Liver (tissue), 3 donors: ENCODE measurements around the gene TFR2.
A peak's percentile ranks its signal among the peaks of the same experiment; 100 is the strongest.

Source experiments
- RXRA ChIP-seq, 2 donors: IDR thresholded peaks; 2 replicates each; pipeline ENCODE4 v1.6.1; 2017 to 2018; ENCODE audit warnings: antibody characterized with exemption in 2 of 2, mild to moderate bottlenecking in 1 of 2
- SP1 ChIP-seq: IDR thresholded peaks from 2 replicates; pipeline ENCODE4 v1.6.1; 2018; ENCODE audit warnings: antibody characterized with exemption, mild to moderate bottlenecking
- YY1 ChIP-seq: IDR thresholded peaks from 2 replicates; pipeline ENCODE4 v1.6.1; 2016; ENCODE audit warnings: antibody characterized with exemption, mild to moderate bottlenecking
- TF ChIP-seq, protein P1 (sequence below): fragments of 150-350 bp; IDR thresholded peaks from 2 replicates; pipeline ENCODE4 v1.5.1; 2017; ENCODE audit warnings: improper control_type of control experiment, low read depth, low read length; ENCODE audit not compliant: missing input control
- TF ChIP-seq, protein P2 (sequence below): IDR thresholded peaks from 2 replicates; pipeline ENCODE4 v1.6.1; 2016; ENCODE audit warnings: antibody characterized with exemption, mild to moderate bottlenecking
- TF ChIP-seq, protein P3 (sequence below): IDR thresholded peaks from 2 replicates; pipeline ENCODE4 v1.6.1; 2016; ENCODE audit warnings: antibody characterized with exemption
- donor health status: healthy.
- donor health status: healthy.

DNA sequence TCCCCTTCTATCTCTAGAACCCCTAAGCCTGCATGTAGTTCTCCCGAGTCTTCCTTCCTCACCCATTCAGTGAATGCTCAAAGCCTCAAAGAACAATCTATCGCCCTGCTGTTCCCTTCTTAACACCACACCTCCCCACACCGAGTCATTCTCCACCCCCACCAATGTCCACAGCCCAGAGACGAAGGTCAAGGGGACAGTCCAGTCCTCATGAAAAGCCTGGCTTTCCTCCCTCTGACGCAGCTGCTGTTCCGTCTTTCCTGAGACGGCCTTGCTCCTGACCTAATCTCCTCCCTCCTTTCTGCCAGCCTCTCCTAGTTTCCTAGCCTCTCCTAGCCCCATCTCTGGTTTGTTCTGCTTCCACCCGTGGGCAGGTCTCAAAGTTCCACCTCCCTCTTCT, 19.8 kb downstream of the TFR2 start:
- TF ChIP-seq YY1 (no peak), RXRA (IDR thresholded peaks at IDR 0.05) (peak; percentile 71 to 80), SP1 (peak; percentile 77)
- TF ChIP-seq, protein P1, sequence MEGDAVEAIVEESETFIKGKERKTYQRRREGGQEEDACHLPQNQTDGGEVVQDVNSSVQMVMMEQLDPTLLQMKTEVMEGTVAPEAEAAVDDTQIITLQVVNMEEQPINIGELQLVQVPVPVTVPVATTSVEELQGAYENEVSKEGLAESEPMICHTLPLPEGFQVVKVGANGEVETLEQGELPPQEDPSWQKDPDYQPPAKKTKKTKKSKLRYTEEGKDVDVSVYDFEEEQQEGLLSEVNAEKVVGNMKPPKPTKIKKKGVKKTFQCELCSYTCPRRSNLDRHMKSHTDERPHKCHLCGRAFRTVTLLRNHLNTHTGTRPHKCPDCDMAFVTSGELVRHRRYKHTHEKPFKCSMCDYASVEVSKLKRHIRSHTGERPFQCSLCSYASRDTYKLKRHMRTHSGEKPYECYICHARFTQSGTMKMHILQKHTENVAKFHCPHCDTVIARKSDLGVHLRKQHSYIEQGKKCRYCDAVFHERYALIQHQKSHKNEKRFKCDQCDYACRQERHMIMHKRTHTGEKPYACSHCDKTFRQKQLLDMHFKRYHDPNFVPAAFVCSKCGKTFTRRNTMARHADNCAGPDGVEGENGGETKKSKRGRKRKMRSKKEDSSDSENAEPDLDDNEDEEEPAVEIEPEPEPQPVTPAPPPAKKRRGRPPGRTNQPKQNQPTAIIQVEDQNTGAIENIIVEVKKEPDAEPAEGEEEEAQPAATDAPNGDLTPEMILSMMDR: no peak
- TF ChIP-seq, protein P2, sequence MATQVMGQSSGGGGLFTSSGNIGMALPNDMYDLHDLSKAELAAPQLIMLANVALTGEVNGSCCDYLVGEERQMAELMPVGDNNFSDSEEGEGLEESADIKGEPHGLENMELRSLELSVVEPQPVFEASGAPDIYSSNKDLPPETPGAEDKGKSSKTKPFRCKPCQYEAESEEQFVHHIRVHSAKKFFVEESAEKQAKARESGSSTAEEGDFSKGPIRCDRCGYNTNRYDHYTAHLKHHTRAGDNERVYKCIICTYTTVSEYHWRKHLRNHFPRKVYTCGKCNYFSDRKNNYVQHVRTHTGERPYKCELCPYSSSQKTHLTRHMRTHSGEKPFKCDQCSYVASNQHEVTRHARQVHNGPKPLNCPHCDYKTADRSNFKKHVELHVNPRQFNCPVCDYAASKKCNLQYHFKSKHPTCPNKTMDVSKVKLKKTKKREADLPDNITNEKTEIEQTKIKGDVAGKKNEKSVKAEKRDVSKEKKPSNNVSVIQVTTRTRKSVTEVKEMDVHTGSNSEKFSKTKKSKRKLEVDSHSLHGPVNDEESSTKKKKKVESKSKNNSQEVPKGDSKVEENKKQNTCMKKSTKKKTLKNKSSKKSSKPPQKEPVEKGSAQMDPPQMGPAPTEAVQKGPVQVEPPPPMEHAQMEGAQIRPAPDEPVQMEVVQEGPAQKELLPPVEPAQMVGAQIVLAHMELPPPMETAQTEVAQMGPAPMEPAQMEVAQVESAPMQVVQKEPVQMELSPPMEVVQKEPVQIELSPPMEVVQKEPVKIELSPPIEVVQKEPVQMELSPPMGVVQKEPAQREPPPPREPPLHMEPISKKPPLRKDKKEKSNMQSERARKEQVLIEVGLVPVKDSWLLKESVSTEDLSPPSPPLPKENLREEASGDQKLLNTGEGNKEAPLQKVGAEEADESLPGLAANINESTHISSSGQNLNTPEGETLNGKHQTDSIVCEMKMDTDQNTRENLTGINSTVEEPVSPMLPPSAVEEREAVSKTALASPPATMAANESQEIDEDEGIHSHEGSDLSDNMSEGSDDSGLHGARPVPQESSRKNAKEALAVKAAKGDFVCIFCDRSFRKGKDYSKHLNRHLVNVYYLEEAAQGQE: peak; percentile 26
- TF ChIP-seq, protein P3, sequence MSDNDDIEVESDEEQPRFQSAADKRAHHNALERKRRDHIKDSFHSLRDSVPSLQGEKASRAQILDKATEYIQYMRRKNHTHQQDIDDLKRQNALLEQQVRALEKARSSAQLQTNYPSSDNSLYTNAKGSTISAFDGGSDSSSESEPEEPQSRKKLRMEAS: peak; percentile 41
